GM19467 (cell line): Measurements from ENCODE around the gene ST3GAL3.

Source experiments
- ATAC-seq: cut with Tn5 transposase; IDR thresholded peaks from one replicate; pipeline ENCODE4 v1.9.1; 2021; ENCODE audit warnings: mild to moderate bottlenecking, moderate library complexity; ENCODE audit not compliant: unreplicated experiment

Gene ST3GAL3

DNA sequence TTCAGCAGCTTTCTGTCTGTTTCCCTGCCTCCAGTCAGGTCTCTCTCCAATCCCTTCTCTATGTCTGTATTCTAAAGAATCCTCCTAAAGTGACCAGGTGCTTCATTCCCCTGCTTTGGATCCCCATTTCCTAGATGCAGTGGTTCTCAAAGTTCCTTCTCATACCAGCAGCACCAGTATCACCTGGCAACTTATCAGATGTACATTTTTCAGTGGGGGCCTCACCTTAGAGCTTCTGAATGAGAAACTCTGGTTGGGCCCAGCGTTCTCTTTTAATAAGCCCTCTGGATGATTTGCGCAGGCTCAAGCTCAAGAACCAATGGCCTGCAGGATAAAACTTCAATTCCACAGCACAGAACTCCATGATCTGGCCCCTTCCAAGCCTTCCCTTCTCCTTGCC, 200.9 kb downstream of the ST3GAL3 start:
- ATAC-seq: no peak

DNA sequence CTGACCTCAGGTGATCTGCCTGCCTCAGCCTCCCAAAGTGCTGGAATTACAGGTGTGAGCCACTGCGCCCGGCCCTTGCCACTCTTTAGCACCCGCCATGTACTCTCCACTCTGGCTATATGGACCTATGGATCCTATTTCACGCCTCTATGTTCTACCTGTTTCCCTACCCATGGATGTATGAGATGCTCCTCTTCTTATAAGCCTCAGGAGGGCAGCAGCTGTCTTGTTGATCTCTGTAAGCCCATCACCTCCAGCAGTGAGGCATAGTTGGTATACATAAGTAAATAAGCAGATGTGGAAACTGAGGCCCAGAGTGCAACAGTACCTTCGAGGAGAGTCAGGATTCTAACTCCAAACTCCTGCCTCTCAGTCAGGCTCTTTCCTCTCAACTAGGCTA, 201.5 kb downstream of the ST3GAL3 start:
- ATAC-seq: no peak

DNA sequence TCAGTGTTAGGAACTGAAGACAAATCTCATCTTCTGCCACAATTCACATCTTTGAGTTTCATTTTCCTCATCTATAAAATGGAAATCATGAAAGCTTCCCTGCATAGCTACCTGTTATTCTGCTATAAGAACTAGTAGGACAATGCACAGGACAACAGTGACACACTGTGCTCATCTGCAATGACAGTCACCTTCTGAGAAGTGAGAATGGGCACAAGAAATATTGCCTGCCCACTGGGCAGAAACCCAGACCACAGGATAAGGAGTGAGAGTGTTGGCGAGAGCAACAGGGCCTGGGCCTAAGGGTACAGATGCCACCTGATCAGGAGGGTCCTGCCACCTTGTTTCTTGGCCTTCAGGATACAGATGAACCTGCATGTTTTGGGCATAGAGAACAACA, 203.0 kb downstream of the ST3GAL3 start:
- ATAC-seq: no peak

DNA sequence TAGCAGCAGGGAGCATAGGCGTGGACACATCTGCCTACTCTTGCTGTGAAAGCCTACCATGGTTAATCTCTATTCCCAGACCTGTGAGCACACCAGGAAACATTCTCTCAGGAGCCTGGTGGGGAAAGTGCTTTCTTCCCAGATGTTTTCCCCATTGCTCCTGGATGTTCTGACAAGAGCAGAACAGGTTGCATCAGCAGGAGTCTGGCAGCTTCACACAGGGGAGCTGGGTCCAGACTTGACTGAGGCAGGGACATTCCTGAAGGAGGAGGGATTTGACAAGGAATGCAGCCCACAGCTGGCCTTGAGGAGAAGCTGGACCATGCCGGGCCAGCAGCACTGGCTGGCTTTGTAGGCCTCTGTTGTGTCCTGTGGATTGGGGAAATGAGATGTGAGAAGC, 205.3 kb downstream of the ST3GAL3 start:
- ATAC-seq: no peak

DNA sequence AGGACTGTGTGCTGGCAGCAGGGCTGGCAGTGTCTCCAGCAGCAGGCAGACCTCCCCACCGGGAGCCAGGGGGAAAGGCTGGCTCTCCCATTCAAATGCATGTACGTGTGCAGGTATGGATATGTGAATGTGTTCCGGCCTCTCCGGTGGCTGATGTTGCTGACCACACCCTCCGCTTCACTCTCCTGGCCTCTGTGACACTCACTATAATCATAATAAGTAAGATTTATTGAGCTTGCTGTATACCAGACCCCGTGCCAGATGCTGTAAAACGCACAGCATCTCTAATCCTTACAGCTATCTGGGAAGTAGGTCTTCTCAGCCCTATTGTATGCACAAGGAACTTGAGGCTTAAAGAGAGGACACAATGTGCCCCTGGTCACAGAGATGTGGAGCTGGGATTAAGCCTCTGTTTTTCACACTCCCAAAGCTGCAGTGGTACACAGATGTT, 205.7 kb downstream of the ST3GAL3 start:
- no peak for ATAC-seq

DNA sequence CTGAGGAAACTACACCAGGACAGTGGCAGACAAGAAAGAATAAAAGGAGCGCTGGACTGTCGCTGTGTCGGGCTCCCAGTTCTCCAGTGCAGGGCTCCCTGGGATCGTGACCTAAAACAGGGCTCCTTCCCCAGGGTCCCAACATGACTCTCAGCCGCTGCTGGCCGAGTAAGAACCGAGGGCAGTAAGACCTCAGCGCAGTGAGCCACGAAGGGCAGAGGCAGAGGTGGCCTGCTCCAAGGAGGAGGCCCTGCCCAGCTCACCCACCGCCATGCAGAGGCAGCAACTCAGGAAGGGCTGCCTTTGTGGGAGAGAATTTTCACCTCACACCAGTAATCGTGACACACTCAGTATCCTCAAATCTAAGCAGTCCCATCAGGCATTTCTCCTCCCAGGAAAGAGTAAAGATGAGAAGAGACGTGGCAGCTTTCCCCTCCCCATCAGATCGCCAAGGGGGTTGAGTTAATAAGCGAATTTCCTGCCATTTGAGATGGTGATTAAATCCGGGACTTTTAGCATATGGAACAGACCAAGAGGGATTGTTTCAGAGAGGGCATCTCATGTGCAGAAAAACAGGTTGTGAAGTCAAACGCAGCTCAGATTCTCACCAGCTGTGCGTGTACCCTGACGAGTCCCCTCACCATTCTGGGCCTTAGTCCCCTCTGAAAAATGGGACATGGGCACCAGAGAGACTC, 206.5 kb downstream of the ST3GAL3 start:
- no peak for ATAC-seq

DNA sequence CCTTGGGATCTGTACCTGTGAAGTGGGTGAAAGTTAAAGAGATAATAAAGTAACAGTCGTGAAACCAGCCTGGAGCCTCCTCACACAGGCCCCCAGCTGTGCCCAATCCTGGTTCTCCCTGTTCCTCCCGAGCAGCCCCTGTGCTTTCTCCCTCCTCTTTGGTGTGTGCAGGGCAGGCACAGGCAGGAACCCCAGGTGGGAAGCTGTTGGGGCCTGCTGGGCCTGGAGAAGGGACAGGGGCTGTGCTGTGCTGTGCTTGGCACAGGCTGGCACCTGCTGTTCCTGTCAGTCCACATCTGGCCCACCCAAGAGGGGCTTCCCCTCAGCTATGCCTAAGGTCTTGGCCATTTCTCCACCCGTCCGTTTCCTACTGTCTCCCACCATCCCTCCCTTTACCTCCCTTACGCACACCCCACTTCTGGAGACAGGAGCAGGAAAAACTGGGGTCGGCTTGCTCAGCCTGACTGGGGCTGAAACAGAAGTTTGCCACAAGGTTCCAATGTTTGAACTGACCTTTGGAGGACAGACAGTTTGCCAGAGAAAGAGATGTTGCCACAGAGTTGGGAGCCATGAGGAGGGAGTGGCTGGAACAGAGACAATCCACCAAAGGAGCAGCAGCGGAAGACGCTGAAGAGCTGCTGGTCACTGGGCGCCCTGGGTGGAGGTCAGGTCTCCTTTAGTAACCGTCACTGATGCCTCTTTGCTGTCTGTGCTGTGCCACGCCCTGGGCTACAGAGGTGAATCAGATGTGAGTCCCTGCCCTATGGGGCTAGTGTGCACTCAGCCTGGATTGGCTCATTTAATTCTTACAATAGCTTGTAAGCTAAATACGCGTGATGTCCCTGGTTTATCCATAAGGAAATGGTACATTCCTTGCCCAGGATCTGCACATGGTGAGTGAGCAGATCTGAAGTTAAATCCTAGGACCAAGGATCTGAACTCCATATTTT, 207.5 kb downstream of the ST3GAL3 start:
- no peak for ATAC-seq

DNA sequence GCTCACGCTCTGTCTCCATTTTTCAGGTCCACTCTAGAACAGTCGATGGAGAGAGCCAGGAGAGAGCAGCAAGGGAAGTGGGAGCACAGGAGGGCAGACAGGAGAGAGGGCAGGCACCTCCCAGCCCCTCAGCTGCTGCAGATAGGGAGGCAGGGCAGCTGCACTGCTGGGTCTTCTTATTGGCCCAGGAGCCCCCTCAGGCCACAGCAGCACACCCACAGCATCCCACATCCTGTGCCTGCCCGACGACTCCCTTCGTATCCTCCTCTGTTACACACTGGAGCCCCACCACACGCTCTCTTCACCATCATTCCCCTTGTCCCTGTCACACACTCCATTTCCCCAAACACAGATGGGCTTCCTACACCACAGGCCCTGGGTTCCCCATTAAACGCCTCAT, 212.6 kb downstream of the ST3GAL3 start:
- no peak for ATAC-seq

DNA sequence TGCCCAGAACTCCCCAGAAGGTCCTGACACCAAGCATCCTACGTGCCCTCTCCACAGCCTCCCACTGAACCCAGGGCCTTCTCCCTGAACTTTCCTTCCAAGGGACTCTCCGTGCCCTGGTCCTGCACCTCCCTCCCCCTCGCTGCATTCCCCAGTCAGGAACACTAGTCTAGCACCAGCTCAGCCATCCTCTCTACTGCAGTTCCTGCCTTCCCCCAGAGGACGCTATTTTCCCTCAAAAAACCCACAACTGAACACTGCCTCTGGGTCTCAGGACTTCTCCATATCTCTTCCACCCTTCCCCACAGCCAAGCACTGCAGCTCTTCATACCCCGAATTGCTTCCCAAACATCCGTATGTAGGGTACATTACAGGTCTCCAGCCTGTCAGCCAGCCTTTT, 213.7 kb downstream of the ST3GAL3 start:
- no peak for ATAC-seq

DNA sequence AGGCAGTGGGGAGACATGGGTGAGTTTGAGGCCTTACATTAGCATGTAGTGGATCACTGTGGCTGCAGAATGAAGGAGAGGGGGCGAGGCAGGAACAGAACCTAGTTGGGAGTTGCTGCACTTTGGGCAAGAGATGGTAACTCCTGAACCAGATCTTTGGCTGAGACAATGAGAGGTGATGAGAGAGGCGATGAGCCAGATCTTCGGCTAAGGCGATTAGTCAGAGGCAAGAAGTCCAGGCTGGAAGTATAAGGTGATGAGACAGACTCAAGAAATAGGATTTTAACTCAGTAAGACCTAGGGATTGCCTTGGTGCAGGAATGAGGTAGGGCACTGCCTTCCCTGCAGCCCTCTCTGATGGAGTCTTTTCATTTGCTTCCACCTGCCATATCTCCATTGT, 217.2 kb downstream of the ST3GAL3 start:
- no peak for ATAC-seq

DNA sequence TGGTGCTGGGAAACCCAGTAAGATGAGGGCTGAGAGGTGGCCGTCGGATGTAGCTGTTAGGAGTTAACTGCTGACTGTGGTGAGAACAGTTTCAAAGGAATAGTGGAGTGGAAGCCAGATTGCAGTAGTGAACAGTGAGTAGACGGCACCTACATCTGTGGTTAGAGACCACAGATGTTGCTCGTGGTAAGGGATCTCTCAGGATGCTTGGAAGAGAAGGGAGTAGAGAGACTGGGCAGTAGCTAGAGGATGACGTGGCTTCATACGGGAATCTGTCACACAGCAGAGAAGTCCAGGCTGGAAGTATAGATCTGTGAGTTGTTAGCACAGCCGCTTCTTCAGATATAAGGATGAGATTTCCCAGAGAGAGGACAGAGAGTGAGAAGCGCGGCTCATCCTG, 218.5 kb downstream of the ST3GAL3 start:
- no peak for ATAC-seq

DNA sequence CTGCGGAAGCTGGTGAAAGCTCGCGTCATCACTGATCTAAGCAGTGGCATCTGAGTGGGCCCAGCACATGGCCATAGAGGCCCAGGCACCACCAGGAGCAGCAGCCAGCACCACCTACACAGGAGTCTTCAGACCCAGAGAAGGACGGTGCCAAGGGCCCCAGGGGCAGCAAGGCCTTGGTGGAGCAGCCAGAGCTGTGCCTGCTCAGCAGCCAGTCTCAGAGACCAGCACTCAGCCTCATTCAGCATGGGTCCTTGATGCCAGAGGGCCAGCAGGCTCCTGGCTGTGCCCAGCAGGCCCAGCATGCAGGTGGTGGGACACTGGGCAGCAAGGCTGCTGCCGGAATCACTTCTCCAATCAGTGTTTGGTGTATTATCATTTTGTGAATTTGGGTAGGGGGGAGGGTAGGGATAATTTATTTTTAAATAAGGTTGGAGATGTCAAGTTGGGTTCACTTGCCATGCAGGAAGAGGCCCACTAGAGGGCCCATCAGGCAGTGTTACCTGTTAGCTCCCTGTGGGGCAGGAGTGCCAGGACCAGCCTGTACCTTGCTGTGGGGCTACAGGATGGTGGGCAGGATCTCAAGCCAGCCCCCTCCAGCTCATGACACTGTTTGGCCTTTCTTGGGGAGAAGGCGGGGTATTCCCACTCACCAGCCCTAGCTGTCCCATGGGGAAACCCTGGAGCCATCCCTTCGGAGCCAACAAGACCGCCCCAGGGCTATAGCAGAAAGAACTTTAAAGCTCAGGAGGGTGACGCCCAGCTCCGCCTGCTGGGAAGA, 223.0 kb downstream of the ST3GAL3 start:
- no peak for ATAC-seq

DNA sequence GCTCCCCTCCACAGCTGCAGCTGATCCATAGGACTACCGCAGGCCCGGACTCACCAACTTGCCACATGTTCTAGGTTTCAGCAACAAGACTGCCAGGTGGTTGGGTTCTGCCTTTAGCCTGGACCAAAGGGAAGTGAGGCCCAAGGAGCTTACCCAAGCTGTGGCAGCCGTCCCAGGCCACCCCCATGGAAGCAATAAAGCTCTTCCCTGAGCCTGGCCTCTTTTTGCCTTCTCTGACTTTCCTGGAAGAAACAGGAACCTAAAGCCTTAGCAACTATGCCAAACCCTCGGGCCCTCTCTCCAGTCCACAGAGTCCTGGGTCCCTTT, 223.6 kb downstream of the ST3GAL3 start:
- no peak for ATAC-seq

DNA sequence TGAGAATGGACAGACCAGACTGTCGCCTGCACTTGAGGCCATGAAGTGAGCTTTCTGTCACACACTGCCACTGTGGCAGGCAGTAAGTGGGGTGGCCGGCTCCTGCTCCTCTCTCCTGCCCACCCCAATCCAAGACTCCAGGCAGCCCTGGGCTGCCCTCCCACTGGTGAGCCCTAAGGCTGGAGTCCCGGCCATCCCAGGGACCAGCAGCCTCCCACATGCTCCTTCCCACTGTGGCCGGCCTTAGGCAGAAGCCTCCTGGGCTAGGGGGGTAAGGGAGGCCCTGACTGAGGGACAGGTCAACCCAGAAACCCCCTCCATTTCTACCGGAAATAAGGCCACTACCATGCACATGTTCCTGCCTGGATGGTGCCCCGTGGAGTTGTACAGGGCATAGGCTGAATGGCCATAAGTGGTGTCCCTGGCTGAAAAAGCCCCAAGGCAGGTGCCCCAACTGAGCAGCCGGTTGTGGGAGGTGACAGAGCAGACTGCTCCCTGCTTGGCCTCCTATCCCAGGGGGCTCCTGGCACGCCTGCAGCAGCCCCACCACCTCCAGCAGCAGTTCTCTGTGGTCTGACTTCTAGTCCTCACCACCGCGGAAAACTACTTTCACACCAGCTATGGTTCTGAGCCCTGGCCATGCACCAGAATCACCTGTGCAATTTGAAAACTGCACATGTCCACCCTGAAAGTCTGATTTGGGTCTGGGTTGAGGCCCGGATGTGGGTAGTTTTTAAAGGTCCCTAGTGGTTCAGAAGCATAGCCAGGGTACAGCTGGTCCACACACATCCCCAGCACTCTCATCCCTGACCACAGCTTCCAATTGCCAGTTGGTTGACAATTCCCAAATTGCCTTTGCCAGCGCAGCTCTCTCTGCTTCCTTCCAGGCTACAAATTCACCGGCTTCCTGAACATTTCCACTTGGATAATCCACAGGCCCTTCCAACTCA, 224.7 kb downstream of the ST3GAL3 start:
- no peak for ATAC-seq

DNA sequence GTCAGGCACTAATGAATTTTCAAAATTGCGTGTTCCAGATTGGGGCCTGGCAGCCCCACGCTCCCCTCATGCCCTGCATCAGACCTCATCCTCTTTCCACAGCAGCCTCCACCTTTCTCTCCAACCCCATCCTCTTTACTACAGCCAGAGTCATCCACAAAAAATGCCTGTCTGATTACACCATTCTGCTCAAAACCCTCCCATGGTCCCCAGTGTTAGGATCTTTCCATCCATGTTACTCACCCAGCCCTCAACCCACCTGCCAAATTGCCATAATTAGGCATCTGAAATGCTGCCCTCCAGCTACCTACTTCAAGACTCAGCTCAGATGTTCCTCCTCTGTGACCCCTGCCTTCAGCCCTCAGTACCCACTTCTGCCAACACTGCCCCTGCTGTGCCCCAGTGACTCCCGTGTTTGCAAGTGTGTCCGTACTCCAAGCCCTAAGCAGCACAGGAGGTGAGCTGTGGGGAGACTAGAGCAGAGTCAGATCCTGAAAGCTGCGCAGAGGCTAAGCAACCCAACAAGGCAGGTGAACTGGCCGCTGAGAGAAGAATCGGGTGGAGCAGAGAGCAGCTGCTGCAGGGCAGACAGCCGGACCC, 225.6 kb downstream of the ST3GAL3 start:
- ATAC-seq: no peak

DNA sequence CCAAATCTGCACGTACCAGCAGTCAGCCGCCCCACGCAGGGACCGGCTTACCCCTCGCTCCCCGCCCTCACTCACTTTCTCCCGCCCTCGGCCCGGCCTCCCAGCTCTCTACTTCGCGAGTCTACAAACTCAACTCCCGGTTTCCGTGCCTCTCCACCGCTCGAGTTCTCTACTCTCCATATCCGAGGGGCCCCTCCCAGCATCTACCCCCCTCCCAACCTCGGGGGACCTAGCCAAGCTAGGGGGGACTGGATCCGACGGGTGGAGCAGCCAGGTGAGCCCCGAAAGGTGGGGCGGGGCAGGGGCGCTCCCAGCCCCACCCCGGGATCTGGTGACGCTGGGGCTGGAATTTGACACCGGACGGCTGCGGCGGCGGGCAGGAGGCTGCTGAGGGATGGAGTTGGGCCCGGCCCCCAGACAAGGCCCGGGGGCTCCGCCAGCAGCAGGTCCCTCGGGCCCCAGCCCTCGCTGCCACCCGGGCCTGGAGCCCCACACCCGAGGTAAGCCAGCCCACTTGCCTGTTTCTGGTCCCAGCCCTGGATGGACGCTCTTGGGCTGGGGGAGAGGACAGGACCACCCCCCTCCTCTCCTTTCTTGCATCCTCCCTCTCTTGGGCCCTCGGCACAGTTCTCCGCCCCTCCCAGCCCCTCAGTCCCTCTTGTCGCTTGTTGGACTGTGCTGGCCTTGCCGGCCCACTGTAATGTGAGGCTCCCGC, 226.2 kb downstream of the ST3GAL3 start, which contains the start of gene ARTN:
ARTN (plus strand) TSS at position 416 of the 715 bp plus-strand sequence. CDS start 1,856 bp downstream, outside the sequence.
- ATAC-seq: no peak

DNA sequence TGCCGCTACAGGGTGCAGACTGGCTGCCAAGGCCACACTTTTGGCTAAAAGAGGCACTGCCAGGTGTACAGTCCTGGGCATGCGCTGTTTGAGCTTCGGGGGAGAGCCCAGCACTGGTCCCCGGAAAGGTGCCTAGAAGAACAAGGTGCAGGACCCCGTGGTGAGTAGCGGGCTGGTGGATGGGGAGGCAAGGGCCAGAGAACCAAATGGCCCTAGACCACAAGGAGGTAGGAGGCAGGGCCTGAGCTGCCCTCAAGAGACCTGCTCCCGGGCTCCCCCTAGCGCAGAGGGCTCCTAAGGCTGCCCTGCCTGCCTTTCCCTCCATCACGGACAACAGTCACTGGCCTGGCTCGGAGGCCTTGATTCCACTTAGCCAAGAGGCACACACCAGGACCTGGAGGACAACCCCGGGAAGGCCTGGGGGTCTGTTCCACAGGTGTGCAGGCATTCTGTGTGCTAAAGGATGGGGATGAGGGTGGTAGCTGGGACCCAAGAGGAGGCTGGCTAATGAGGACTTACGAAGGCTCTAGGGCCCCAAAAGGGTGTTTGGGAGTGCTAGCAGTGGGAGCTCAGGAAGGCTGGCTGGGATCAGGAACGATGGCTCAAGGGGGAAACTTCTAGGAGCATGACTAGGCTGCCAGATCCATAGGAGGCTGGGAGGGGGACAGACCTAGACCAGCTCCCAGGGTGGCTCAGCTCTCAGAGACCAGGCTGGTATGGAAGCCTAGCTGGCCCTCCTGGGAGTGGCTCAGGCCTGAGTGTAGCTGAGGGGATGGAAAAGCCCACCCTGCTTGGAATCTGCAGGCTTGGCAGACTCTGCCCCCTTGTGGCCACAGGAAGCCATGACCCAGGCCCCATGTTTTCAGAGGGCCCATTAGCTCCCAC, 227.0 kb downstream of the ST3GAL3 start:
- ATAC-seq: no peak

DNA sequence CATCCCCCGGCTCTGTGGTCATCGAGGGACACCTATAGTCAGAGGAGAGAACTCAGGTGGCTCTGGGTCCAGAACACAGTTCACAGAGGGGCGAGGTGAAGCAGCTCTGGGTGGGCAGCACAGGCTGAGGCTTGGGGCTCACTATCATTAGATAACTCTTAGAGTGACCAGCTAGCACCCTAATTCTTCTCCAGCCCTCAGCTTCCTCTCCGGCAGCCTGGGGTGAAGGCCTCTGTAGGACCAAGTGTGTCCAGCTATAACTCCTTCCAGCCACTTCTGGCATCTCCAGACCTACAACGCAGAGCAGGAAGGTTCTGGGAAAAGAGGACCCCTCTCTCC, 227.6 kb downstream of the ST3GAL3 start:
- no peak for ATAC-seq
